ENCODE data around the gene PXDN.

Gene PXDN

DNA sequence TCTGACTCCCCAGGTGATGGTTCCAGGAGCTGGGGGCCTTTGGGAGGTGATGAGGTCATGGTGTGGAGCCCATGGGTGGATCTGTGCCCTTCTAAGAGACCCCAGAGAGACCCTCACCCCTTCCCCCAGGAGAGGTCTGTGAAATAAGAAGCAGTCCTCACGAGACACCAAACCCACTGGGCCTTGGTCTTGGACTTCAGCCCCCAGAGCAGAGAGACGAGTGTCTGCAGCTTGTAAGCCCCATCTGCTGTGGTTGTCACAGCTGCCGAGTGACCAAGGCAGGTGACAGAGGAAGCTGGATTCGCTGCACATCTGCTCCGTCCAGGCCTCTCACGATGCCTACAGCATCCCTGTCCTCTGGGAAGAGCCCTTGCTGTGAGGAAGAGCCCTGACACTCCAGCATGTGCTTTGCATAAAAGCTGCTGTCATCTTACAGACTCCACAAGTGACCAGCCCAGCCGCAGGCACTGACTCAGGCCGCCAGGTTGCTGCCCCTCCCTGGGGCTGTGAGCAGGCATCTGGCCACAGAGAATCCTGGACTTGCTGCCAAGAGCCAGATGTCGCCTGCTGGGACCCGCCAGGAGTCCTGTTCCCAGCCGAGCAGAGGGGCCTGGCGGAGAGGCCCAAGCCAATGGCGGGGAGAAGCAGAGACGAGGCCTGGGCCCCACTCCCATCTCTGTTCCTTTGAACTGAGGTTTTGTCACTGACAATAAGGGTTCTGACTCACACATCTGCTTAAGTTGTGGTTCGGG lies 150.8 kb downstream of the PXDN start:
- no peak overlapping the region for H3K4me3 ChIP-seq (ENCODE audit: control insufficient read depth, low read depth, low read length)
- DNase-seq (ENCODE audit: low read depth), result no peak
- no peak for TF ChIP-seq CTCF (IDR thresholded peaks at IDR 0.05; ENCODE audit: control insufficient read depth, insufficient read depth, low read depth, low read length, missing control alignments)

DNA sequence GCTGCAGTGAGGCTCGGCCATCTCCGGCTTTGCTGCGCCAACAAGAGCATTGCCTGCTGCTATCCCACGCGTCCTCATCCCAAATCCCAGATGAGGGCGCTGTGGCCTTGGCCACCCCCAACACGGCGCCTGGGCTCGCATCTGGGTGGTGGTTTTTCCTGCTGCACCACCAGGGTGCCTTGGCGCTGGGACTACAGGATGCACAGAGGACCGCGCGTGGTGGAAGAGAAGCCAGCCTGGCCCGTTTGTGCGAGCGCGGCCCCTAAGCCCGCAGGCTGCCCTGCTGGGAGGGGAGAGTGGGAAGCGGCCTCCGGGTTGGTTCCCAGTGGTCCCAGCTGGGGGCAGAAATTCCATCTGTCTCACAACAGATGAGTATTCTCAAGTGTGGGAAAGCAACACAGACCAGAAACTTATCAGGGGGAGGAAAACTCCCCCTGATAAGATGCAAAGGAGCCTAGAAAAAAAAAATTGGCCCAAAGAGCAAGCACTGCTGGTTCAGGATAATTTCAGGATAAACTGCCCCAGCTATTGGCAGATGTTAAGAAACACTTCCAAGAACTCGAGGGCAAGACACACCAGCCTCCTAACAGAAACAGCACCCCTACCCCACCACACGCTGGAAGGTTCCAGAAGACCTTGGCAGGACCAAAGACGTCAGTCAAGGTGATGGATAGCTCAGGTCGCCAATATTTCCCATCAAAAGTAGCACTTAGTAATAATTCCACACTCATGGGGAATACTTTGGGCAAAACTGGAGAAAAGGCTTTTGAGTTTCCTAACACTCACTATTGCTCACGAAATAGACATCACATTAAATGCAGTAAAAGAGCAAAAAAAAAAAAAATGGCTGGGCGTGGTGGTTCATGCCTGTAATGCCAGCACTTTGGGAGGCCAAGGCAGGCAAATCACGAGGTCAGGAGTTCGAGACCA lies 152.1 kb downstream of the PXDN start:
- H3K4me3 ChIP-seq (ENCODE audit: control insufficient read depth, low read depth, low read length), result no peak overlapping the region
- peak; percentile 52 for TF ChIP-seq CTCF (IDR thresholded peaks at IDR 0.05; ENCODE audit: control insufficient read depth, insufficient read depth, low read depth, low read length, missing control alignments)
- no peak for DNase-seq (ENCODE audit: low read depth)

DNA sequence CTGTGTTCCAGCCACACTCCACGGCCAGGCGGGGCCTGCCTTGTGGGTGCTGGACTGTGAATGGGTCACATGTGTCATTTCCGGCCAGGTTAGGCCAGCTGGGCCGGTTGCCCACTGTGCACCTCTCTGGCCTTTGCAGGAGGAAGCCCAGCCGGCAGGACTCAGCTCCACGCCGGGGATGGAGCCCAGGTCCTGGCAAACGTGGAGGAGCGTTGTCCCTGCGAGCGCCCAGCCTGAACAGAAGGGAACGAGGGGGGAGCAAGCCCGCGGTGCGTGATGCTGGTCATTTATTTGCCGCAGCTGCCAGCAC lies 152.9 kb downstream of the PXDN start:
- no peak for DNase-seq (ENCODE audit: low read depth)
- H3K4me3 ChIP-seq (ENCODE audit: control insufficient read depth, low read depth, low read length), result no peak overlapping the region
- no peak for TF ChIP-seq CTCF (IDR thresholded peaks at IDR 0.05; ENCODE audit: control insufficient read depth, insufficient read depth, low read depth, low read length, missing control alignments)

DNA sequence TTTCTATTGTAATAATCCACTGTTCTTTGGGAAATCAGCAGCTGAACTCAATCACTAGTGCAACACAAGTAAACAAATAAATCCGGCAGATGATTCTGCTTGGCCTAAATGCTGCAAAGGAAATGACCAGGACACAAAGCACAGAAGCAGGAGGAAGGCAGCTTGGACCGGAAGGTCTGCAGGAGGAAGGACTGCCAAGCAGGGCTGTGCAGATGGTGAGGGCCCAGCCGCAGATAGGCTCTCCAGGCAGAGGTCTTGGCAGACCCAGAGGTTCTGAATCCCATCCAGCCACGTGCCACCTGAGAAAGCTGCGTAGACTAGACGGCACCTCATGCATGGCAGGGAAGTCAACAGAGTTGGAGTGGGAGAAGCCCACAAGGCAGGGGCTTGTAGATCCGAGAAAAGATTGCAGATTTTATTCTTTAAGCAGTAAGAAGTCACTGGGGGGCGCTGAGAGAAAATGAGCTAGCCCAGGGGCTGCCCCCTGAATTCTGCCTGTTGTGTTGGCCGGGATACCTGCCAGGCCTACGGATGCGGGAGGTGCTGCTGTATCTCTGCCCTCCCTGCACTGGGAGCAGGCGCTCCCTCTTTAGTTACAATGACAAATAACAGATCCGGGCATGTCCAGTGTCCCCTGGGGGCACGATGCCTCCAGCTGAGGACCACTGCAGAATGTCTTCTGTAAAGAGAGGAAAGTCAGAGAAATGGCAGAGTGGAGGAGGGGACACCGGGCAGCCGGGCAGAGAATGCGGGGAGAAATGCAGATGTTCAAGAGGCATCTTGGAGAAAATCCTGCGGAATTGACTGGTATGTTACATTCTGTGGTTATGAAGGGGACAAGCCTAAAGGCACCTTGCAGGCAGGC lies 153.5 kb downstream of the PXDN start:
- TF ChIP-seq CTCF (IDR thresholded peaks at IDR 0.05; ENCODE audit: control insufficient read depth, insufficient read depth, low read depth, low read length, missing control alignments), result no peak
- no peak overlapping the region for H3K4me3 ChIP-seq (ENCODE audit: control insufficient read depth, low read depth, low read length)
- DNase-seq (ENCODE audit: low read depth), result no peak

GRCh38 chr2:1588978-1589621 lies 155.2 kb downstream of the PXDN start:
- DNase-seq (ENCODE audit: low read depth), result no peak
- TF ChIP-seq CTCF (IDR thresholded peaks at IDR 0.05; ENCODE audit: control insufficient read depth, insufficient read depth, low read depth, low read length, missing control alignments), result no peak
- H3K4me3 ChIP-seq (ENCODE audit: control insufficient read depth, low read depth, low read length), result no peak overlapping the region
